OCI-LY7 (cell line): ENCODE results near the gene BCAR1.
"Not testable (repeated sequence)": the region's sequence is repeated elsewhere in the genome, so short reads cannot be mapped to it uniquely, and the experiment has no call there.

Experiments used
- EZH2phosphoT487 ChIP-seq: fragments of 200-600 bp; sonication (generic); IDR thresholded peaks from 2 replicates; pipeline ENCODE4 v1.6.1; 2018; ENCODE audit warnings: low read depth, borderline replicate concordance, mild to moderate bottlenecking, mixed run types, antibody characterized with exemption, low read length, moderate library complexity, mixed read lengths
- TF ChIP-seq, protein P1 (sequence below): fragments of 200-600 bp; sonication (generic); conservative IDR thresholded peaks from 2 replicates; pipeline ENCODE4 v1.5.1; 2014; ENCODE audit warnings: mild to moderate bottlenecking, antibody characterized with exemption, low read length, moderate library complexity, mixed read lengths

DNA sequence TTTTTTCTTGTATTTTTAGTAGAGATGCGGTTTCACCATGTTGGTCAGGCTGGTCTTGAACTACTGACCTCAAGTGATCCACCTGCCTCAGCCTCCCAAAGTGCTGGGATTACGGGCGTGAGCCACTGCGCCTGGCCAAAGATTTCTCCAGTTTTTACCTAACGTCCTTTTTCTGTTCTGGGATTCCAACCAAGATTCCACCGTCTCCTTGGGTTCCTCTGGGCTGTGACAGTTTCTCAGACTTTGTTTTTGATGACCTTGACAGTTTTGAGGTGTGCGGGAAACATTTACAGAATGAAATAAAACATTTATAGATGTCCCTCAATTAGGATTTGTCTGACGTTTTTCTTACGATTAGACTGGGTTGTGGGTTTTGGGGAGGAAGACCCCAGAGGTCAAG, 17.9 kb upstream of the BCAR1 start:
- TF ChIP-seq, protein P1, sequence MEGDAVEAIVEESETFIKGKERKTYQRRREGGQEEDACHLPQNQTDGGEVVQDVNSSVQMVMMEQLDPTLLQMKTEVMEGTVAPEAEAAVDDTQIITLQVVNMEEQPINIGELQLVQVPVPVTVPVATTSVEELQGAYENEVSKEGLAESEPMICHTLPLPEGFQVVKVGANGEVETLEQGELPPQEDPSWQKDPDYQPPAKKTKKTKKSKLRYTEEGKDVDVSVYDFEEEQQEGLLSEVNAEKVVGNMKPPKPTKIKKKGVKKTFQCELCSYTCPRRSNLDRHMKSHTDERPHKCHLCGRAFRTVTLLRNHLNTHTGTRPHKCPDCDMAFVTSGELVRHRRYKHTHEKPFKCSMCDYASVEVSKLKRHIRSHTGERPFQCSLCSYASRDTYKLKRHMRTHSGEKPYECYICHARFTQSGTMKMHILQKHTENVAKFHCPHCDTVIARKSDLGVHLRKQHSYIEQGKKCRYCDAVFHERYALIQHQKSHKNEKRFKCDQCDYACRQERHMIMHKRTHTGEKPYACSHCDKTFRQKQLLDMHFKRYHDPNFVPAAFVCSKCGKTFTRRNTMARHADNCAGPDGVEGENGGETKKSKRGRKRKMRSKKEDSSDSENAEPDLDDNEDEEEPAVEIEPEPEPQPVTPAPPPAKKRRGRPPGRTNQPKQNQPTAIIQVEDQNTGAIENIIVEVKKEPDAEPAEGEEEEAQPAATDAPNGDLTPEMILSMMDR = not testable (repeated sequence)
- TF ChIP-seq EZH2phosphoT487 = not testable (repeated sequence)
